GM04504 (cell line): ENCODE measurements around the gene TWIST2.

Experiments used
- DNase-seq: peaks from one replicate; pipeline ENCODE4 v3.0.0-alpha.2; 2012; ENCODE audit warnings: low read depth

Gene TWIST2

GRCh38 chr2:238838786-238839327, 9.0 kb upstream of the TWIST2 start:
- no peak for DNase-seq

GRCh38 chr2:238839428-238839827, 8.5 kb upstream of the TWIST2 start:
- DNase-seq, result no peak

- DNase-seq, result no peak
These were observed 6.2 kb upstream of the TWIST2 start for GRCh38 chr2:238841542-238842164.

GRCh38 chr2:238843476-238843875, 4.4 kb upstream of the TWIST2 start:
- DNase-seq, result no peak

- no peak for DNase-seq
These were observed 2.1 kb upstream of the TWIST2 start for GRCh38 chr2:238845583-238846377.

GRCh38 chr2:238846378-238846627, 1.6 kb upstream of the TWIST2 start:
- DNase-seq, result no peak

- DNase-seq, result no peak
These were observed 1.1 kb upstream of the TWIST2 start for GRCh38 chr2:238846628-238847418.

- no peak for DNase-seq
These were observed 475 bp upstream of the TWIST2 start for GRCh38 chr2:238847419-238847801.

GRCh38 chr2:238848691-238848975, 748 bp downstream of the TWIST2 start:
- no peak for DNase-seq

- DNase-seq, result no peak
These were observed 1.3 kb downstream of the TWIST2 start for GRCh38 chr2:238848976-238849853.

- no peak for DNase-seq
These were observed 2.2 kb downstream of the TWIST2 start for GRCh38 chr2:238850091-238850490.

GRCh38 chr2:238851026-238851425, 3.1 kb downstream of the TWIST2 start:
- DNase-seq, result no peak

GRCh38 chr2:238851761-238852160, 3.9 kb downstream of the TWIST2 start:
- no peak for DNase-seq

- no peak for DNase-seq
These were observed 4.5 kb downstream of the TWIST2 start for GRCh38 chr2:238852206-238852869.

GRCh38 chr2:238853218-238853617, 5.3 kb downstream of the TWIST2 start:
- DNase-seq, result no peak

GRCh38 chr2:238853721-238854120, 5.8 kb downstream of the TWIST2 start:
- DNase-seq, result no peak

- no peak for DNase-seq
These were observed 6.4 kb downstream of the TWIST2 start for GRCh38 chr2:238854246-238854645.

- DNase-seq, result no peak
These were observed 6.9 kb downstream of the TWIST2 start for GRCh38 chr2:238854699-238855229.

GRCh38 chr2:238855299-238855698, 7.4 kb downstream of the TWIST2 start:
- DNase-seq, result no peak

- DNase-seq, result no peak
These were observed 8.2 kb downstream of the TWIST2 start for GRCh38 chr2:238855891-238856580.
